ENCODE measurements around the gene TBX15.

TBX15 gene

GRCh38 chr1:118927427-118928187 is 60.5 kb downstream of the TBX15 start:
- Histone ChIP-seq H3K79me2 (ENCODE audit: low read length) (no peaks in the 10 kb centered on the region), H3K36me3 (replicated peaks; ENCODE audit: insufficient read depth, low read length) (no peaks in the 10 kb centered on the region), H3K27ac (ENCODE audit: low read length) (no peak overlapping the region), H3K27me3 (replicated peaks; ENCODE audit: insufficient read depth, low read length) (no peaks in the 10 kb centered on the region), H3K9ac (ENCODE audit: low read length) (no peak overlapping the region), H3K9me2 (replicated peaks; ENCODE audit: insufficient read depth, low read length) (no peaks in the 10 kb centered on the region), H3K9me3 (replicated peaks; ENCODE audit: insufficient read depth, low read length) (no peaks in the 10 kb centered on the region), H3K4me3 (ENCODE audit: low read length) (no peak overlapping the region), H2AFZ (ENCODE audit: low read length) (no peak overlapping the region), H3K4me2 (ENCODE audit: low read depth, low read length) (no peak overlapping the region), H3K4me1 (ENCODE audit: low read length) (no peaks in the 10 kb centered on the region), H3F3A (ENCODE audit: insufficient read depth, low read length) (no peaks in the 10 kb centered on the region), H4K20me1 (ENCODE audit: insufficient read depth, low read length) (no peaks in the 10 kb centered on the region)
- TF ChIP-seq EZH2phosphoT487 (IDR thresholded peaks at IDR 0.05; ENCODE audit: low read length), result no peak
- no peak for TF ChIP-seq EZH2 (optimal IDR thresholded peaks at IDR 0.05; ENCODE audit: low read depth, low read length)
- TF ChIP-seq CTCF (IDR thresholded peaks at IDR 0.05; ENCODE audit: low read length), result no peak
- no peak for DNase-seq

- Histone ChIP-seq H3K4me3 (ENCODE audit: low read length) (no peak overlapping the region), H3K4me1 (ENCODE audit: low read length) (no peaks in the 10 kb centered on the region), H3K9me2 (replicated peaks; ENCODE audit: insufficient read depth, low read length) (no peaks in the 10 kb centered on the region), H3K9ac (ENCODE audit: low read length) (no peak overlapping the region), H3K4me2 (ENCODE audit: low read depth, low read length) (no peak overlapping the region), H3K27ac (ENCODE audit: low read length) (no peak overlapping the region), H2AFZ (ENCODE audit: low read length) (no peak overlapping the region), H3F3A (ENCODE audit: insufficient read depth, low read length) (no peaks in the 10 kb centered on the region), H3K36me3 (replicated peaks; ENCODE audit: insufficient read depth, low read length) (no peaks in the 10 kb centered on the region), H3K79me2 (ENCODE audit: low read length) (no peaks in the 10 kb centered on the region), H4K20me1 (ENCODE audit: insufficient read depth, low read length) (no peaks in the 10 kb centered on the region), H3K27me3 (replicated peaks; ENCODE audit: insufficient read depth, low read length) (no peaks in the 10 kb centered on the region), H3K9me3 (replicated peaks; ENCODE audit: insufficient read depth, low read length) (no peaks in the 10 kb centered on the region)
- TF ChIP-seq CTCF (IDR thresholded peaks at IDR 0.05; ENCODE audit: low read length) (no peak), EZH2phosphoT487 (IDR thresholded peaks at IDR 0.05; ENCODE audit: low read length) (no peak), EZH2 (optimal IDR thresholded peaks at IDR 0.05; ENCODE audit: low read depth, low read length) (no peak)
- no peak for DNase-seq
Observed at GRCh38 chr1:118926261-118926660, 61.9 kb downstream of the TBX15 start.

DNA sequence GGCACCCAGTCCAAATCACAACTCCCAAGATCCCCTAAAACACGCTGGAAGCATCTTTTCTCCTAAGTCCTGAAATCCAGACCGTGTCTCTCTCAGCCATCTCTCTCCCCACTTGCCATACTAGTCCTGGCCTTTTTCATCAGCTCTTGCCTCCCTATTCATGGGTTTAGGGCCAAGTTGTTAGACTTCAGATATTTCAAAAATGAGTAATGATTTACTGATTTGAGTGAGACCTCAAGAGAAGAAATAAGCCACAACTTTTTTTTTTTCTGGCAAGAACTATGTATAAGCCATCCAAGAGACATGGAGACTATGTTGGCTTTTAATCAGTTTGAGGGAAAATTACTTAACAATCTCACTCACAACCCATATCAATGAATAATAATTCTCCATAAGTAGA is 62.5 kb downstream of the TBX15 start:
- DNase-seq, result no peak
- no peaks in the 10 kb centered on the region for H3K27me3 ChIP-seq (replicated peaks; ENCODE audit: insufficient read depth, low read length)
- no peaks in the 10 kb centered on the region for H3K9me3 ChIP-seq (replicated peaks; ENCODE audit: insufficient read depth, low read length)
- H3K9me2 ChIP-seq (replicated peaks; ENCODE audit: insufficient read depth, low read length), result no peaks in the 10 kb centered on the region
- no peaks in the 10 kb centered on the region for H4K20me1 ChIP-seq (ENCODE audit: insufficient read depth, low read length)
- H3K4me3 ChIP-seq (ENCODE audit: low read length), result no peak overlapping the region
- no peak overlapping the region for H3K27ac ChIP-seq (ENCODE audit: low read length)
- no peaks in the 10 kb centered on the region for H3K4me1 ChIP-seq (ENCODE audit: low read length)
- no peaks in the 10 kb centered on the region for H3F3A ChIP-seq (ENCODE audit: insufficient read depth, low read length)
- TF ChIP-seq CTCF (IDR thresholded peaks at IDR 0.05; ENCODE audit: low read length), result no peak
- no peak for TF ChIP-seq EZH2 (optimal IDR thresholded peaks at IDR 0.05; ENCODE audit: low read depth, low read length)
- no peak for TF ChIP-seq EZH2phosphoT487 (IDR thresholded peaks at IDR 0.05; ENCODE audit: low read length)
- H3K36me3 ChIP-seq (replicated peaks; ENCODE audit: insufficient read depth, low read length), result no peaks in the 10 kb centered on the region
- no peak overlapping the region for H3K4me2 ChIP-seq (ENCODE audit: low read depth, low read length)
- H3K79me2 ChIP-seq (ENCODE audit: low read length), result no peaks in the 10 kb centered on the region
- H2AFZ ChIP-seq (ENCODE audit: low read length), result no peak overlapping the region
- no peak overlapping the region for H3K9ac ChIP-seq (ENCODE audit: low read length)
